H1 (cell line): ENCODE data around the gene CDX2. TPM values are rescaled to one million over a fixed set of nuclear protein-coding genes. Genes with fewer than 3 reads are reported as not detected.
A peak's percentile ranks its signal among the peaks of the same experiment; 100 is the strongest.

Source experiments
- CBX8 ChIP-seq: fragments of 300-800, 300-1000 bp; sonication (generic); IDR thresholded peaks from 2 replicates; pipeline ENCODE4 v1.7.1; 2016; ENCODE audit warnings: low read depth, low read length, borderline replicate concordance
- EZH2 ChIP-seq: fragments of 200-600 bp; sonication (generic); IDR thresholded peaks from 2 replicates; pipeline ENCODE4 v1.7.1; 2012; ENCODE audit warnings: low read depth, mild to moderate bottlenecking, moderate library complexity, low read length, inconsistent platforms; ENCODE audit not compliant: severe bottlenecking
- RFX5 ChIP-seq: IDR thresholded peaks from 2 replicates; pipeline ENCODE4 v1.6.1; 2011; ENCODE audit warnings: low read depth, low read length, improper control_type of control experiment, borderline replicate concordance
- RNF2 ChIP-seq: fragments of 200-900, 300-1000 bp; sonication (generic); IDR thresholded peaks from 2 replicates; pipeline ENCODE4 v1.7.1; 2016; ENCODE audit warnings: borderline replicate concordance, low read depth, mild to moderate bottlenecking, antibody characterized with exemption, low read length; ENCODE audit not compliant: poor library complexity, severe bottlenecking; ENCODE audit errors: missing control alignments
- TAF1 ChIP-seq: IDR thresholded peaks from 2 replicates; pipeline ENCODE4 v1.6.1; 2011; ENCODE audit warnings: mild to moderate bottlenecking, low read depth, low read length
- polyA plus RNA-seq, 7 experiments: library from polyadenylated mRNA; depleted of rRNA in 3 of 7; stranded (reverse) in 5 of 7; unstranded in 2 of 7; fragments of >200 nt in 5 of 7; fragments of 200-250 nt in 2 of 7; gene quantifications; 1 replicate in 5 of 7; 2 replicates in 1 of 7; 4 replicates in 1 of 7; pipeline versions ENCODE4 v1.2.1 to v1.2.3, GENCODE V29; 2011 to 2013; ENCODE audit warnings: missing spikeins in 2 of 7, mixed read lengths in 2 of 7
- total RNA-seq: library from RNA; stranded (reverse); fragmentation: NEBNext Ultra II Directional; extraction: Animal tissue kit (Norgen Biotek cat#: 25700); gene quantifications from 2 replicates; pipeline ENCODE4 v1.2.1, GENCODE V29; 2021
- TF ChIP-seq, protein P1 (sequence below): fragments of 300-600 bp; sonication (generic); IDR thresholded peaks from 2 replicates; pipeline ENCODE4 v1.7.1; 2012; ENCODE audit warnings: low read length, moderate library complexity, mild to moderate bottlenecking, inconsistent platforms; ENCODE audit not compliant: insufficient replicate concordance
- TF ChIP-seq, protein P2 (sequence below): IDR thresholded peaks from 2 replicates; pipeline ENCODE4 v1.6.1; 2011; ENCODE audit warnings: low read length, improper control_type of control experiment

CDX2 gene
- total and polyA plus RNA-seq, 2 of the 8 experiments (the other 6 are each of a cell fraction or from before 2014, with no cell fraction given) = 0.09 TPM; not detected in 1

DNA sequence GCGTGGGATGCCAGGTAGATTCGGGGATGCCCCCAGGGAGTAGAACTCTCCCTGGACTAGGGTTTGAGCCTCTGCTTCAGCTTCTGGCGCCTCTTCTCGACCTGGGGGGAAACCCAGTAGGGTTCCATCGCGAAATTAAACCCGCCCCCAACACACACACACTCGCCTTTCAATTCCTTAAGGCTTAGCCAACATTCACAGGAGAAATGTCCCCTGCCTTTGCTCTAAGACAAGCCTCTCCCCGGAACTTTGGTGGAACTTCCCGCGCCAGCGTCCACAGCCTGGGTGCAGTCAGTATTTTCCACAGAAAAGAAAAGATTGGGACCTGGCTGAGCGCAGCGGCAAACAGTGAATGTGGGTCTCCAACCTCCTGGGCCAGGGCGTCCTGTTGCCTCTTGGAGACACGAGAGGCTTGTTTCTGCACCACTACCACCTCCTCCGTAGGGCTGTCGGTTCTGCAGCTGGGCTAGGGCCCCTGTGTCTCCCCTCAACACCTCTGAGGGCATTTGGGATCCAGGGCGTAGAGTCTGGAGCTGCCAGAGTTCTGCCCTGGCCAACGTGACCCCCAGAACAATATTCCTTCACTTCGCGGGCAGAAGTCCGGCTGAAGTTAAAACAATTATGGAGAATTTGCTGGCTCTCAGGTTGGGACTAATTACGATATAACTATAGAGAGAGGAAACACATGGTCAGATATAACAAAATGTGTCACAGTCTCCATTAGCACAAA is 46.1 kb downstream of the CDX2 start (continued):
- TF ChIP-seq, protein P1, sequence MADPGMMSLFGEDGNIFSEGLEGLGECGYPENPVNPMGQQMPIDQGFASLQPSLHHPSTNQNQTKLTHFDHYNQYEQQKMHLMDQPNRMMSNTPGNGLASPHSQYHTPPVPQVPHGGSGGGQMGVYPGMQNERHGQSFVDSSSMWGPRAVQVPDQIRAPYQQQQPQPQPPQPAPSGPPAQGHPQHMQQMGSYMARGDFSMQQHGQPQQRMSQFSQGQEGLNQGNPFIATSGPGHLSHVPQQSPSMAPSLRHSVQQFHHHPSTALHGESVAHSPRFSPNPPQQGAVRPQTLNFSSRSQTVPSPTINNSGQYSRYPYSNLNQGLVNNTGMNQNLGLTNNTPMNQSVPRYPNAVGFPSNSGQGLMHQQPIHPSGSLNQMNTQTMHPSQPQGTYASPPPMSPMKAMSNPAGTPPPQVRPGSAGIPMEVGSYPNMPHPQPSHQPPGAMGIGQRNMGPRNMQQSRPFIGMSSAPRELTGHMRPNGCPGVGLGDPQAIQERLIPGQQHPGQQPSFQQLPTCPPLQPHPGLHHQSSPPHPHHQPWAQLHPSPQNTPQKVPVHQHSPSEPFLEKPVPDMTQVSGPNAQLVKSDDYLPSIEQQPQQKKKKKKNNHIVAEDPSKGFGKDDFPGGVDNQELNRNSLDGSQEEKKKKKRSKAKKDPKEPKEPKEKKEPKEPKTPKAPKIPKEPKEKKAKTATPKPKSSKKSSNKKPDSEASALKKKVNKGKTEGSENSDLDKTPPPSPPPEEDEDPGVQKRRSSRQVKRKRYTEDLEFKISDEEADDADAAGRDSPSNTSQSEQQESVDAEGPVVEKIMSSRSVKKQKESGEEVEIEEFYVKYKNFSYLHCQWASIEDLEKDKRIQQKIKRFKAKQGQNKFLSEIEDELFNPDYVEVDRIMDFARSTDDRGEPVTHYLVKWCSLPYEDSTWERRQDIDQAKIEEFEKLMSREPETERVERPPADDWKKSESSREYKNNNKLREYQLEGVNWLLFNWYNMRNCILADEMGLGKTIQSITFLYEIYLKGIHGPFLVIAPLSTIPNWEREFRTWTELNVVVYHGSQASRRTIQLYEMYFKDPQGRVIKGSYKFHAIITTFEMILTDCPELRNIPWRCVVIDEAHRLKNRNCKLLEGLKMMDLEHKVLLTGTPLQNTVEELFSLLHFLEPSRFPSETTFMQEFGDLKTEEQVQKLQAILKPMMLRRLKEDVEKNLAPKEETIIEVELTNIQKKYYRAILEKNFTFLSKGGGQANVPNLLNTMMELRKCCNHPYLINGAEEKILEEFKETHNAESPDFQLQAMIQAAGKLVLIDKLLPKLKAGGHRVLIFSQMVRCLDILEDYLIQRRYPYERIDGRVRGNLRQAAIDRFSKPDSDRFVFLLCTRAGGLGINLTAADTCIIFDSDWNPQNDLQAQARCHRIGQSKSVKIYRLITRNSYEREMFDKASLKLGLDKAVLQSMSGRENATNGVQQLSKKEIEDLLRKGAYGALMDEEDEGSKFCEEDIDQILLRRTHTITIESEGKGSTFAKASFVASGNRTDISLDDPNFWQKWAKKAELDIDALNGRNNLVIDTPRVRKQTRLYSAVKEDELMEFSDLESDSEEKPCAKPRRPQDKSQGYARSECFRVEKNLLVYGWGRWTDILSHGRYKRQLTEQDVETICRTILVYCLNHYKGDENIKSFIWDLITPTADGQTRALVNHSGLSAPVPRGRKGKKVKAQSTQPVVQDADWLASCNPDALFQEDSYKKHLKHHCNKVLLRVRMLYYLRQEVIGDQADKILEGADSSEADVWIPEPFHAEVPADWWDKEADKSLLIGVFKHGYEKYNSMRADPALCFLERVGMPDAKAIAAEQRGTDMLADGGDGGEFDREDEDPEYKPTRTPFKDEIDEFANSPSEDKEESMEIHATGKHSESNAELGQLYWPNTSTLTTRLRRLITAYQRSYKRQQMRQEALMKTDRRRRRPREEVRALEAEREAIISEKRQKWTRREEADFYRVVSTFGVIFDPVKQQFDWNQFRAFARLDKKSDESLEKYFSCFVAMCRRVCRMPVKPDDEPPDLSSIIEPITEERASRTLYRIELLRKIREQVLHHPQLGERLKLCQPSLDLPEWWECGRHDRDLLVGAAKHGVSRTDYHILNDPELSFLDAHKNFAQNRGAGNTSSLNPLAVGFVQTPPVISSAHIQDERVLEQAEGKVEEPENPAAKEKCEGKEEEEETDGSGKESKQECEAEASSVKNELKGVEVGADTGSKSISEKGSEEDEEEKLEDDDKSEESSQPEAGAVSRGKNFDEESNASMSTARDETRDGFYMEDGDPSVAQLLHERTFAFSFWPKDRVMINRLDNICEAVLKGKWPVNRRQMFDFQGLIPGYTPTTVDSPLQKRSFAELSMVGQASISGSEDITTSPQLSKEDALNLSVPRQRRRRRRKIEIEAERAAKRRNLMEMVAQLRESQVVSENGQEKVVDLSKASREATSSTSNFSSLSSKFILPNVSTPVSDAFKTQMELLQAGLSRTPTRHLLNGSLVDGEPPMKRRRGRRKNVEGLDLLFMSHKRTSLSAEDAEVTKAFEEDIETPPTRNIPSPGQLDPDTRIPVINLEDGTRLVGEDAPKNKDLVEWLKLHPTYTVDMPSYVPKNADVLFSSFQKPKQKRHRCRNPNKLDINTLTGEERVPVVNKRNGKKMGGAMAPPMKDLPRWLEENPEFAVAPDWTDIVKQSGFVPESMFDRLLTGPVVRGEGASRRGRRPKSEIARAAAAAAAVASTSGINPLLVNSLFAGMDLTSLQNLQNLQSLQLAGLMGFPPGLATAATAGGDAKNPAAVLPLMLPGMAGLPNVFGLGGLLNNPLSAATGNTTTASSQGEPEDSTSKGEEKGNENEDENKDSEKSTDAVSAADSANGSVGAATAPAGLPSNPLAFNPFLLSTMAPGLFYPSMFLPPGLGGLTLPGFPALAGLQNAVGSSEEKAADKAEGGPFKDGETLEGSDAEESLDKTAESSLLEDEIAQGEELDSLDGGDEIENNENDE = no peak
- TF ChIP-seq TAF1 = no peak
- TF ChIP-seq RFX5 = no peak
- TF ChIP-seq, protein P2, sequence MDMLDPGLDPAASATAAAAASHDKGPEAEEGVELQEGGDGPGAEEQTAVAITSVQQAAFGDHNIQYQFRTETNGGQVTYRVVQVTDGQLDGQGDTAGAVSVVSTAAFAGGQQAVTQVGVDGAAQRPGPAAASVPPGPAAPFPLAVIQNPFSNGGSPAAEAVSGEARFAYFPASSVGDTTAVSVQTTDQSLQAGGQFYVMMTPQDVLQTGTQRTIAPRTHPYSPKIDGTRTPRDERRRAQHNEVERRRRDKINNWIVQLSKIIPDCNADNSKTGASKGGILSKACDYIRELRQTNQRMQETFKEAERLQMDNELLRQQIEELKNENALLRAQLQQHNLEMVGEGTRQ = no peak
- peak; percentile 83 for TF ChIP-seq RNF2
- TF ChIP-seq CBX8 = peak; percentile 96
- peak; percentile 8 for TF ChIP-seq EZH2
